WTC11 (cell line): Measurements from ENCODE around the gene C5AR1.

Experiments used
- ATF2 ChIP-seq: sonication (generic); formaldehyde crosslinking; IDR thresholded peaks from 2 replicates; pipeline ENCODE4 v1.8.1; 2022; ENCODE audit warnings: low read depth, missing genetic modification reagents, borderline replicate concordance
- CREB1 ChIP-seq: sonication (generic); formaldehyde crosslinking; IDR thresholded peaks from 2 replicates; pipeline ENCODE4 v1.8.0; 2023; ENCODE audit warnings: mild to moderate bottlenecking, missing genetic modification reagents
- ESRRA ChIP-seq: sonication (generic); formaldehyde crosslinking; IDR thresholded peaks from 2 replicates; pipeline ENCODE4 v1.8.1; 2022; ENCODE audit warnings: mild to moderate bottlenecking, missing genetic modification reagents, borderline replicate concordance
- NR2C2 ChIP-seq: sonication (generic); formaldehyde crosslinking; IDR thresholded peaks from 2 replicates; pipeline ENCODE4 v1.8.0; 2022; ENCODE audit warnings: mild to moderate bottlenecking, missing genetic modification reagents
- TP53 ChIP-seq: sonication (generic); formaldehyde crosslinking; IDR thresholded peaks from 2 replicates; pipeline ENCODE4 v1.8.1; 2023; ENCODE audit warnings: mild to moderate bottlenecking, missing genetic modification reagents
- ZNF281 ChIP-seq: sonication (generic); formaldehyde crosslinking; IDR thresholded peaks from 2 replicates; pipeline ENCODE4 v1.8.0; 2023; ENCODE audit warnings: mild to moderate bottlenecking, missing genetic modification reagents
- TF ChIP-seq, protein P1 (sequence below): sonication (generic); formaldehyde crosslinking; IDR thresholded peaks from 2 replicates; pipeline ENCODE4 v1.8.0; 2022; ENCODE audit warnings: missing genetic modification reagents
- TF ChIP-seq, protein P2 (sequence below): fragments of 200-600 bp; IDR thresholded peaks from 2 replicates; pipeline ENCODE4 v1.8.0; 2022; ENCODE audit warnings: antibody characterized with exemption
- TF ChIP-seq, protein P3 (sequence below): sonication (generic); formaldehyde crosslinking; IDR thresholded peaks from 2 replicates; pipeline ENCODE4 v1.8.1; 2022; ENCODE audit warnings: missing genetic modification reagents, borderline replicate concordance
- TF ChIP-seq, protein P4 (sequence below): sonication (generic); formaldehyde crosslinking; IDR thresholded peaks from 2 replicates; pipeline ENCODE4 v1.8.1; 2023; ENCODE audit warnings: mild to moderate bottlenecking, missing genetic modification reagents
- TF ChIP-seq, protein P5 (sequence below): sonication (generic); formaldehyde crosslinking; IDR thresholded peaks from 2 replicates; pipeline ENCODE4 v1.8.1; 2023; ENCODE audit warnings: mild to moderate bottlenecking, missing genetic modification reagents, moderate library complexity

GRCh38 chr19:47356900-47357299 lies 47.2 kb downstream of the C5AR1 start:
- TF ChIP-seq, protein P1, sequence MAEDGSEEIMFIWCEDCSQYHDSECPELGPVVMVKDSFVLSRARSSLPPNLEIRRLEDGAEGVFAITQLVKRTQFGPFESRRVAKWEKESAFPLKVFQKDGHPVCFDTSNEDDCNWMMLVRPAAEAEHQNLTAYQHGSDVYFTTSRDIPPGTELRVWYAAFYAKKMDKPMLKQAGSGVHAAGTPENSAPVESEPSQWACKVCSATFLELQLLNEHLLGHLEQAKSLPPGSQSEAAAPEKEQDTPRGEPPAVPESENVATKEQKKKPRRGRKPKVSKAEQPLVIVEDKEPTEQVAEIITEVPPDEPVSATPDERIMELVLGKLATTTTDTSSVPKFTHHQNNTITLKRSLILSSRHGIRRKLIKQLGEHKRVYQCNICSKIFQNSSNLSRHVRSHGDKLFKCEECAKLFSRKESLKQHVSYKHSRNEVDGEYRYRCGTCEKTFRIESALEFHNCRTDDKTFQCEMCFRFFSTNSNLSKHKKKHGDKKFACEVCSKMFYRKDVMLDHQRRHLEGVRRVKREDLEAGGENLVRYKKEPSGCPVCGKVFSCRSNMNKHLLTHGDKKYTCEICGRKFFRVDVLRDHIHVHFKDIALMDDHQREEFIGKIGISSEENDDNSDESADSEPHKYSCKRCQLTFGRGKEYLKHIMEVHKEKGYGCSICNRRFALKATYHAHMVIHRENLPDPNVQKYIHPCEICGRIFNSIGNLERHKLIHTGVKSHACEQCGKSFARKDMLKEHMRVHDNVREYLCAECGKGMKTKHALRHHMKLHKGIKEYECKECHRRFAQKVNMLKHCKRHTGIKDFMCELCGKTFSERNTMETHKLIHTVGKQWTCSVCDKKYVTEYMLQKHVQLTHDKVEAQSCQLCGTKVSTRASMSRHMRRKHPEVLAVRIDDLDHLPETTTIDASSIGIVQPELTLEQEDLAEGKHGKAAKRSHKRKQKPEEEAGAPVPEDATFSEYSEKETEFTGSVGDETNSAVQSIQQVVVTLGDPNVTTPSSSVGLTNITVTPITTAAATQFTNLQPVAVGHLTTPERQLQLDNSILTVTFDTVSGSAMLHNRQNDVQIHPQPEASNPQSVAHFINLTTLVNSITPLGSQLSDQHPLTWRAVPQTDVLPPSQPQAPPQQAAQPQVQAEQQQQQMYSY (CRISPR knock-in tag), result no peak
- TF ChIP-seq, protein P2, sequence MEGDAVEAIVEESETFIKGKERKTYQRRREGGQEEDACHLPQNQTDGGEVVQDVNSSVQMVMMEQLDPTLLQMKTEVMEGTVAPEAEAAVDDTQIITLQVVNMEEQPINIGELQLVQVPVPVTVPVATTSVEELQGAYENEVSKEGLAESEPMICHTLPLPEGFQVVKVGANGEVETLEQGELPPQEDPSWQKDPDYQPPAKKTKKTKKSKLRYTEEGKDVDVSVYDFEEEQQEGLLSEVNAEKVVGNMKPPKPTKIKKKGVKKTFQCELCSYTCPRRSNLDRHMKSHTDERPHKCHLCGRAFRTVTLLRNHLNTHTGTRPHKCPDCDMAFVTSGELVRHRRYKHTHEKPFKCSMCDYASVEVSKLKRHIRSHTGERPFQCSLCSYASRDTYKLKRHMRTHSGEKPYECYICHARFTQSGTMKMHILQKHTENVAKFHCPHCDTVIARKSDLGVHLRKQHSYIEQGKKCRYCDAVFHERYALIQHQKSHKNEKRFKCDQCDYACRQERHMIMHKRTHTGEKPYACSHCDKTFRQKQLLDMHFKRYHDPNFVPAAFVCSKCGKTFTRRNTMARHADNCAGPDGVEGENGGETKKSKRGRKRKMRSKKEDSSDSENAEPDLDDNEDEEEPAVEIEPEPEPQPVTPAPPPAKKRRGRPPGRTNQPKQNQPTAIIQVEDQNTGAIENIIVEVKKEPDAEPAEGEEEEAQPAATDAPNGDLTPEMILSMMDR, result no peak
- TF ChIP-seq CREB1 (CRISPR knock-in tag) (no peak), ATF2 (CRISPR knock-in tag) (no peak), NR2C2 (no peak), ZNF281 (CRISPR knock-in tag) (no peak), ESRRA (CRISPR knock-in tag) (no peak), TP53 (CRISPR knock-in tag) (no peak)
- TF ChIP-seq, protein P3, sequence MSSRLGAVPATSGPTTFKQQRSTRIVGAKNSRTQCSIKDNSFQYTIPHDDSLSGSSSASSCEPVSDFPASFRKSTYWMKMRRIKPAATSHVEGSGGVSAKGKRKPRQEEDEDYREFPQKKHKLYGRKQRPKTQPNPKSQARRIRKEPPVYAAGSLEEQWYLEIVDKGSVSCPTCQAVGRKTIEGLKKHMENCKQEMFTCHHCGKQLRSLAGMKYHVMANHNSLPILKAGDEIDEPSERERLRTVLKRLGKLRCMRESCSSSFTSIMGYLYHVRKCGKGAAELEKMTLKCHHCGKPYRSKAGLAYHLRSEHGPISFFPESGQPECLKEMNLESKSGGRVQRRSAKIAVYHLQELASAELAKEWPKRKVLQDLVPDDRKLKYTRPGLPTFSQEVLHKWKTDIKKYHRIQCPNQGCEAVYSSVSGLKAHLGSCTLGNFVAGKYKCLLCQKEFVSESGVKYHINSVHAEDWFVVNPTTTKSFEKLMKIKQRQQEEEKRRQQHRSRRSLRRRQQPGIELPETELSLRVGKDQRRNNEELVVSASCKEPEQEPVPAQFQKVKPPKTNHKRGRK (CRISPR knock-in tag), result no peak
- TF ChIP-seq, protein P4, sequence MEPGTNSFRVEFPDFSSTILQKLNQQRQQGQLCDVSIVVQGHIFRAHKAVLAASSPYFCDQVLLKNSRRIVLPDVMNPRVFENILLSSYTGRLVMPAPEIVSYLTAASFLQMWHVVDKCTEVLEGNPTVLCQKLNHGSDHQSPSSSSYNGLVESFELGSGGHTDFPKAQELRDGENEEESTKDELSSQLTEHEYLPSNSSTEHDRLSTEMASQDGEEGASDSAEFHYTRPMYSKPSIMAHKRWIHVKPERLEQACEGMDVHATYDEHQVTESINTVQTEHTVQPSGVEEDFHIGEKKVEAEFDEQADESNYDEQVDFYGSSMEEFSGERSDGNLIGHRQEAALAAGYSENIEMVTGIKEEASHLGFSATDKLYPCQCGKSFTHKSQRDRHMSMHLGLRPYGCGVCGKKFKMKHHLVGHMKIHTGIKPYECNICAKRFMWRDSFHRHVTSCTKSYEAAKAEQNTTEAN (CRISPR knock-in tag), result no peak
- TF ChIP-seq, protein P5, sequence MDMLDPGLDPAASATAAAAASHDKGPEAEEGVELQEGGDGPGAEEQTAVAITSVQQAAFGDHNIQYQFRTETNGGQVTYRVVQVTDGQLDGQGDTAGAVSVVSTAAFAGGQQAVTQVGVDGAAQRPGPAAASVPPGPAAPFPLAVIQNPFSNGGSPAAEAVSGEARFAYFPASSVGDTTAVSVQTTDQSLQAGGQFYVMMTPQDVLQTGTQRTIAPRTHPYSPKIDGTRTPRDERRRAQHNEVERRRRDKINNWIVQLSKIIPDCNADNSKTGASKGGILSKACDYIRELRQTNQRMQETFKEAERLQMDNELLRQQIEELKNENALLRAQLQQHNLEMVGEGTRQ (CRISPR knock-in tag), result no peak
